Stomach (tissue), 4 donors: ENCODE measurements around the gene OGA.

Experiments
- CTCF ChIP-seq, 7 experiments: fragments of 450-650 bp in 4 of 7; fragments of 200-600 bp in 3 of 7; sonication (generic) in 3 of 7; IDR thresholded peaks; one replicate each; pipeline ENCODE4 v1.5.1; 2016 to 2019; ENCODE audit warnings: antibody characterized with exemption in 7 of 7, control low read depth in 2 of 7, mild to moderate bottlenecking in 1 of 7
- EP300 ChIP-seq: sonication (generic); formaldehyde crosslinking; IDR thresholded peaks from one replicate; pipeline ENCODE4 v1.6.1; 2017; ENCODE audit warnings: antibody characterized with exemption
- POLR2A ChIP-seq, 4 donors: fragments of 450-650 bp; IDR thresholded peaks; one replicate each; pipeline ENCODE4 v1.6.1; 2016; ENCODE audit warnings: antibody characterized with exemption in 4 of 4, control low read depth in 2 of 4, mild to moderate bottlenecking in 1 of 4, moderate library complexity in 1 of 4

GRCh38 chr10:101816913-101817336 is 1.3 kb downstream of the OGA start:
- TF ChIP-seq CTCF (IDR thresholded peaks at IDR 0.05) (no peak), POLR2A (IDR thresholded peaks at IDR 0.05) (no peak), EP300 (no peak)
